Activated naive CD8-positive, alpha-beta T cell treated with anti-CD3 and anti-CD28 coated beads, Interleukin-2, amount 50 U/mL, for 16 hours (primary cell): Measurements from ENCODE around the gene DCN.

Source experiments
- DNase-seq: peaks from one replicate; pipeline ENCODE4 v3.0.0-alpha.2; 2020; ENCODE audit warnings: low read depth, low spot score

Gene DCN

GRCh38 chr12:91138337-91138920, 44.2 kb downstream of the DCN start:
- no peak for DNase-seq

- DNase-seq, result no peak
These were observed 48.7 kb downstream of the DCN start for GRCh38 chr12:91133871-91134270.

GRCh38 chr12:91129662-91130362, 52.8 kb downstream of the DCN start:
- no peak for DNase-seq

GRCh38 chr12:91127751-91128150, 54.9 kb downstream of the DCN start:
- DNase-seq, result no peak

- DNase-seq, result no peak
These were observed 55.3 kb downstream of the DCN start for GRCh38 chr12:91127306-91127705.

- no peak for DNase-seq
These were observed 56.1 kb downstream of the DCN start for GRCh38 chr12:91126516-91126915.

GRCh38 chr12:91123236-91123916, 59.2 kb downstream of the DCN start:
- DNase-seq, result no peak

- no peak for DNase-seq
These were observed 61.8 kb downstream of the DCN start for GRCh38 chr12:91120781-91121180.

GRCh38 chr12:91119089-91119488, 63.5 kb downstream of the DCN start:
- DNase-seq, result no peak

- no peak for DNase-seq
These were observed 69.0 kb downstream of the DCN start for GRCh38 chr12:91113621-91114020.

GRCh38 chr12:91111366-91112325, 71.0 kb downstream of the DCN start, which contains the start of gene LUM:
TSS of gene LUM (minus strand) at chr12:91111494. CDS start at chr12:91108979, 2,515 bp downstream.
- no peak for DNase-seq

- no peak for DNase-seq
These were observed 72.2 kb downstream of the DCN start for GRCh38 chr12:91110311-91110924.

- no peak for DNase-seq
These were observed 72.9 kb downstream of the DCN start for GRCh38 chr12:91109581-91110310.

- DNase-seq, result no peak
These were observed 73.5 kb downstream of the DCN start for GRCh38 chr12:91109148-91109564.

- no peak for DNase-seq
These were observed 74.3 kb downstream of the DCN start for GRCh38 chr12:91108196-91108755.

GRCh38 chr12:91106283-91106682, 76.3 kb downstream of the DCN start:
- DNase-seq, result no peak

- no peak for DNase-seq
These were observed 76.8 kb downstream of the DCN start for GRCh38 chr12:91105807-91106206.

- DNase-seq, result no peak
These were observed 77.7 kb downstream of the DCN start for GRCh38 chr12:91104812-91105466.

- DNase-seq, result no peak
These were observed 79.0 kb downstream of the DCN start for GRCh38 chr12:91103624-91104023.

- no peak for DNase-seq
These were observed 79.5 kb downstream of the DCN start for GRCh38 chr12:91103101-91103500.
